CD4-positive, alpha-beta T cell treated with Interferon gamma for 1 hour (primary cell): ENCODE data around the gene USP7.
"Not testable (repeated sequence)": the region's sequence is repeated elsewhere in the genome, so short reads cannot be mapped to it uniquely, and the experiment has no call there.

ENCODE experiments used
- DNase-seq: peaks from one replicate; pipeline ENCODE4 v3.0.0-alpha.2; 2020

The USP7 gene

DNA sequence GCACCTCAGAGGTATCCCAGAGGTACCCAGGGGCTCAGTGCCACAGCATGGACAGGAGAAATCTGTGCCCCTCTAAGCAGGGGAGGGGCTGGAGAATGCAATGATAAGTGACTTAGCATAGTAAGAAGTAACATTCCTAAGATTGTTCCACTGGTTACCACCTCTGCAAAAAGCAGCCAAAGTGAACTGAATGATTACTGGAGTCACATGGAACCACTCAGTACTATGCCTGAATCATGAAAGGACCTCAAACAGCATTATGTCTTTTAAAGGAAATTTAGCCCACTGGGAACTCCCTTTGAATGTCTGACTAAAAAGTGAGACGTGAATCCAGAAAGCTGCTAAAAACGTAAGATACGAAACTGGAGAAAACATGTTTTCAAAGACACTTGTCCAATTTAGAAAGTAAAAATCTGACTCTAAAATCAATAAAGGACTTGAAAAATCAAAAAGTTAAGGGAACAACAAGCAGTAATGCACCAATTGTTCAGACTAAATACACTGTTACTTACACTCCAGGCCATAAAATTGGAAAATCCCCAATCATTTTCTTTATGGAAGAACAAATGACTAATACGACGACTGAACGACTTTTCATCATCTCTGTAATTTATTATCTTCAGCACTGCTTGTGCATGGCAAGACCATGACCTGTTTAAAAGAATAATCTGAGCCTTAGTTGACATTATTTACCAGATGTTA, 42.9 kb downstream of the USP7 start:
- no peak for DNase-seq

DNA sequence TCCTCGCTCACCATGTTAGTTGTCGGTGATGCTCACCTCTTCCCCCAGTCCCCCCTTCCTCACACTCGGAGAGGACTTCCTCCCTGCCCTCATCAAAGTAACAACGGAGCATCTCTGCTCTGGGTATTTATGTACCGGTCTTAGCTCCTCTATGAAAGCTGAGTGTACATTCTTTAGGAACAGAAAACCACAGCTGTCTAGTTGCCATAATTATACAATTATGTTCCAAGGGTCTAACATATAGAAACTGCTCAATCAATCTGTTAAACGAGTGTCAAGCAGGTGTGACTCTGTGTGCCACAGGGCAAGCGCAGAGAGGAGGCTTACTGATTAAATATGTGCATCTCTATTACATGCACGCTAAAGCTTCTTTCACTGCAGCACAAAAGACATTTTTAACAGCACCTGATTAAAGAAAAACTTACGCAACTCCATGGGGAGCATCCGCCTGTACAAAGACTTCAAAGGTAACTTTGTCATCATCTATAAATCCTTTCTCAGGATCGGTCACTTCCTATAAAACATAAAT, 43.7 kb downstream of the USP7 start:
- no peak for DNase-seq

DNA sequence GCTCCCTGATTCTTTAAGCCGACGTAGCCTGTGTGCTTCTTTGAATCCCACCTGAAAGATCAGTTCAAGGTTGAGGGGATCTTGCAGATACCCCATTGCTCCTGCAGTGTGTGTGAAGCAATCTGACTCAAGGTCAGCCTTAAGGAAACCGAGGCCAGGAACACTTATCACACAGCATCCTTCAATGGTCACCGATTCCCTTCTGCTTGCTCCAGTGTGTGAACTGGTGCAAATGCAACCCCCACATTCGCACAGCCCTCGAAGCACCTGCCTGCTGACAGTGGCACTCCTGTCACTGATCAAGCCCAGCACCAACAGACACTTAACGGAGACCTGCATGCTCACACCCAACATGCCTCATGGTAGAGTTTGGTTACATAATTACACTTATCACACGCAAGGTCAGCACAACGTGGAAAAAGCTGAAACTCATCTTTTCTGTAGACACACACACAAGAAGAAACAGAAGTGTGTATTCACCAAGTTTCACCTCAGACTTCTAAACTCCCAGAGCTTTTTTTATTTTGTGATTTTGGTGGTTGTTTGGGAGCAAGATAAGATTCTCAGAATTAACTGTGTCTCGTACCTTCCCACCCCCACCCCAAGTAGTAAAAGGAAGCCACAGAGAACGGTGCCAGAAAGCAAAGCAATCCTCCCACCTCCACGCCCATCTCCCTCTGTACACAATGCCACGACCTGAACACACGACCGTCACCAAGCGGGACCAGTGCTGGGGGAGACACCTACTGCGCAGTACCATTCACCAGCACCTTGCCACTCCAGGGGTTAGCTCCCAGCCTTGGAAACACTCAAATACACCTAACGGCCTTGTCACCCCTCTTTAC, 44.4 kb downstream of the USP7 start:
- DNase-seq = no peak

DNA sequence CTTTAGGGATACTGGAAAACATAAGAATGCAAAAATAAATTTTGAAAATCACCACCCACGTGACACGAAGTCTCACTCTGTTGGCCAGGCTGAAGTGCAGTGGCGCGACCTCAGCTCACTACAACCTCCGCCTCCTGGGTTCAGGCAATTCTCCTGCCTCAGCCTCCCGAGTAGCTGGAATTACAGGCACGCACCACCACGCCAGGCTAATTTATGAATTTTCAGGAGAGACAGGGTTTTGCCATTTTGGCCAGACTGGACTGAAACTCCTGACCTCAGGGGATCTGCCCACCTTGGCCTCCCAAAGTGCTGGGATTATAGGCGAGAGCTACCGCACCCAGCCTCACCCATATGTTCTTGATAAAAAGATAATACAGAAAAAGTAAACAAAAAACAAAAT, 46.4 kb downstream of the USP7 start:
- DNase-seq = not testable (repeated sequence)

DNA sequence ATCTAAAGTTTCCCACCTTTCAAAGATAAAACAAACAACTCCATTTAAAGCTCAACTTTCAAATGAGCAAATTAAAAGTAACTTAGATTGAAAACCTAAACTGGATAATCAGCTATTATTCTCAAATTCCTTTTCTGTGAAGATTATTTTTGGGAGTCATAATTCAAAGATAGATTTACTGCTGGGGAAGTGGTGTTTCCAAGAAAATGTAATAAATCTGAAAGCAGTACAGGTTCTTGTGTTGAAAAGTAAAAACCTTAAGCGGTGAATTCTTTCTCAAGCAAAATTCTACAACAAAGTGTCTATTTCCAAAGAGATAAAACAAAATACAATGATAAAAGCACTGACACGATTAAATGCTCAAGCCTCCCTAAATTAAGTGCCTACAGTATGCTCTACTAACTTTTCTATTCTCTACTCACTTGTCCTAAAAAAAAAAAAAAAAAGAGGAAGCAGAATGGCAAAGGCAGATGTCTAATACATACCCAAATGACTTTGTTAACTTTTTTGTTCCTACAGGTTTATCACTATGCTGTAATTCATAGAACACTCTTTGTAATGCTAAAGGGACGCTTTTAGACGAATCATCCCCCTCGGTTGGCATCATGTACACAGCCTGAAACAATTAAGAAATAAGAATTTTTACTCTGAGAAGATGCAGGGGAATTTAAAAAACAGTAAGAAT, 47.0 kb downstream of the USP7 start:
- no peak for DNase-seq

DNA sequence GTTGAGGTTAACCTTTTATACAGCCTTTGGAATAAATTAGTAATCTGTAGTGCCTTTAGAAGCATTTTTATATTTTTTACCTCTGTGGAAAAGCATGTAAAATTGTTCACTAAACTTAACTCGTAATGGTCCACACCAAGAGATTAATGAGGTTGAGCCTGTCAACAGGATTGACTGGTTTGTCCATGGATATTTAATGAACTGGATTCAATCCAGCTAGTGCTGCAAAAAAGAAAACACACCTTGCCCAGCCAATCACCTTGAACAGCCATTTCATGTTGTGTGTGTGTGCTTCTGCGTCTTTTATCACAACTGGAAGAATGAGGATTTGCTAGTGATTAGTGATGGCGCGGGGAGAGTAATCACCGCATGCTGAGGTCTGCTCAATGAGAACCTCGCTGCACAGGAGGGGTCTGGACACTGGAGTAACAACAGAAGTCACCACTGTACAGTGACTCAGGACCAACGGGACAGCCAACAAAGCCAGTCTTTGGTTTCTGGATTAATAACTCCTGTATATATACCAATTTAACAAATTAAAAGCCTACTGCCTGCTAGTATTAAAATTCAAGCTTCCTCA, 47.9 kb downstream of the USP7 start:
- DNase-seq = no peak

DNA sequence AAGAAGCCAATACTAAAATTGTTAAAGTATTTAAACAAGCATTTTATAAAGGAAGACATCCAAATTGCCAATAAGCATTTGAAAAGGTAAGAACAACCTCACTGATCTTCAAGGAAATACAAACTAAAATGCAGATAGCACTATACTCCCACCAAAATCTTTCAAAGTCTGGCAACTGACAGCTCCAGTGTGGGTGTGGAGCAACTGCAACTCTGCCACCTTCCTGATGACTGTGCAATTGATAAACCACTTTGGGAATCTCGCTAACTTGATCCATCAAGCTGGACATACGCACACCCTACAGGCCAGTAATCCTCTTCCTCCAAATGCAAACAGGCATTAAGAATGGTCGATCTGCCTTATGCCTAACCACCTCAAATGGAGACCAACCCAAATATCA, 49.6 kb downstream of the USP7 start:
- DNase-seq = no peak

DNA sequence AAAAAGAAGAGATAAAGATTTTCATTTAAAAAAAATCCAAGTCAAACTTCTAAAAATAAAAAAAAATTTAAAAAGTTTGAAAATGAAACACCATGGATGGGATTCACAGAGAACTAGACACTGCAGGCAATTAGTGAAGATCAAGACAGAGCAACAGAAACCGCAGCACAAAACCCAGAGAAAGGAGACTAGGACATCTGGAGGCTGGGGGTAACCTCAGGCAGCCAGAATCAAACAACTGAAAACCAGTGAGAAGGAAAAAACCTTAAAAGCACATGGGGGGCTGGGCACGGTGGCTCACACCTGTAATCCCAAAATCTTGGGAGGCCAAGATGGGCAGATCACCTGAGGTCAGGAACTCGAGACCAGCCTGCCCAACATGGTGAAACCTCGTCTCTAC, 50.9 kb downstream of the USP7 start:
- no peak for DNase-seq

DNA sequence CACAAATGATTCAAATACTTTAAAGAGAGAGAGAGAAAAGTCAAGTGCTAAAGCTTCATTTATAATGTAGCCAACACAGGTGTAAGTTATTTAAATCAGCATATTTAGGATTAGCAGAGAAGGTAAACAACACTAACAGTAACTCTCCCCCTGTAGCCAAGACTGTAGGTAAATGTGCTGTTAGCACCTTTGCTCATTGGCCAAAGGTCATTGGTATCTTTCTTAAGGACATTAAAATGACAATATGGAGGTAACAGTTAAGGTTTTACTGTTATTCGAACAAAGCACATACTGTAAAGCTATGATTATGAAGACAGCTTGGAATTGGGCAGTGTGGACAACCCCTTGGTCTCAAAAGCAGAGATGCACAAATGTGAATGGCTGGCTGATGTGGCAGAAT, 52.9 kb downstream of the USP7 start:
- DNase-seq = no peak

DNA sequence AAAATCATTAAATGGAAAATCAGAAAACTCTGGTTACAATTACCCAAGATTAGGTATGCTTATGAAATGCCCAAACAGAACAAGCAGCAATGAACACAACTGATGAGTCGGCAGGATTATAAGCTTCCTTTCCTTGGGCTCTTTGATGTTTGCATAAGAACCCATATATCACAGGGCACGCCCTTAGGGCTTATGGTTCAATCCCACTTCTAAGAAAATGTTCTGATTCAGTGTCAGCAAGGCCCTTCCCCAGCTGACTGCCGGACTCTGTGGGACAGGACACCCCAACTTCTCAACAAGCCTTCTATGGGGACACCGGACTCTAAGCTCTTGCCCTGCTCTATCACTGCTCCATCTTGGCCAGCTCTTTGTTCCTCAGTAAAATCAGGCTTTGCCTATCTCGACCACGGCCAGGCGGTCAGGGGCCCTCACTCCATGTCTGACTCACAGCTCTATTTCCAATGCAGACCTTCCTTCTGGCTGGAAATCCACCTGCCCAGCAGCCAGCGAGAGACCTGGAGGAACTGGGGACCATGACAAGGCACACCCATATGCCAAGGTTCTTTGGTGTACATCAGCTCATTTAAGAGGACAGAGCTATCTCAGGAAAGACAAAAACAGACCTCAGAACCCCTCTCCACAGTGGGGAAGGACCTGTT, 54.8 kb downstream of the USP7 start:
- no peak for DNase-seq

DNA sequence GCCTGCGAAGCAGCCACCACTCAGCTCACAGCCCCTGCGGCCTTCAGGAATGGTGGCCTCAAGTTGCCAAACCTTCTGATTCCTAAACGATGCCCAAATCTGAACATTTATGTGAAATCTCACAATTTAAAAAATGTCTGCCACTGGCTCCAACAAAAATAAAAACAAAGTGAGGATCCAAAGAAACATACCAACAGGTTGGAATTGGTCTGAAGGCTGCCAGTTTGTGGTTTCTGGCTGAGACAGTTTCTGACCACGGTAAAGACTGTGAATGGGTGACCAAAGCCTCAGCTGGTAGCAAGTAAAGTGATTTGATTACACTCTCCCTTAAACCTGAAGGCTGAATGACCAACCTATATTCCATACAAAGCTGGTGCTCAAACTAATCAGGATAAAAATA, 56.6 kb downstream of the USP7 start:
- no peak for DNase-seq

DNA sequence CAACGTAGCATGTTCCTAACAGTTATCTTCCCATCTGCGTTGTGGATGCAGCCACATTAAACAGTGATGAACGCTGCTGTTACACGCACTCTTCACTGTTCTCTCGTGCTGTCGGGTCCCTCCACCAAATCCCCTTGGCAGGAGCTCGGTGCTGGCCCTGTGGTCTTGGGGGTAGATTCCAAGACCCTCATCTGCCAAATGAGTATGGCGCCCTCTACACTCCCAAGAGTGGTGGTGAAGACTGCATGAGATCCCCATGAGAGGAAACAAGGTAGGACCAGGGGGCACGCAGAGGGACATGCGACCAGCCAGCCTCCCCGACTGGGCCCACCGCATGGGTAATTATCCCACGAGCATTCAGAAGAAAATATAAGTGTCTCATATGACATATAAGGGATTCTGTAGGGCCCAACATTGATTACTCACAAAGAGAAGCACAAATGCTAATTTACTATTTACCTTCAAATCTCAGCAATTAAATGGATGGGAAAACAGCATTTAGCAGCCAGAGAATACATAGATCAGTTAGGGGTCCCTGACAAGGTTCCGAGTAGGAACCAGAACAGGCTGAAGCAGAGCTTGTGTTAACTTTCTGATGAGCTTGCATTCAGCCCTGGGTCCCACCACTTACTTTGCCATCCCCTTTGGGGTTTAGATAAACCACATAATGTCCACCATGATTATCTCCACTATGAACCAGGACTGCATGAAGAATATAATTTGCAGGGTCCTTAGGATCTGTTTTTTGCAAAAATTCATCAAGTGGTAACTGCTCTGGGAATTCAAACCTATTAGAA, 57.7 kb downstream of the USP7 start:
- no peak for DNase-seq

DNA sequence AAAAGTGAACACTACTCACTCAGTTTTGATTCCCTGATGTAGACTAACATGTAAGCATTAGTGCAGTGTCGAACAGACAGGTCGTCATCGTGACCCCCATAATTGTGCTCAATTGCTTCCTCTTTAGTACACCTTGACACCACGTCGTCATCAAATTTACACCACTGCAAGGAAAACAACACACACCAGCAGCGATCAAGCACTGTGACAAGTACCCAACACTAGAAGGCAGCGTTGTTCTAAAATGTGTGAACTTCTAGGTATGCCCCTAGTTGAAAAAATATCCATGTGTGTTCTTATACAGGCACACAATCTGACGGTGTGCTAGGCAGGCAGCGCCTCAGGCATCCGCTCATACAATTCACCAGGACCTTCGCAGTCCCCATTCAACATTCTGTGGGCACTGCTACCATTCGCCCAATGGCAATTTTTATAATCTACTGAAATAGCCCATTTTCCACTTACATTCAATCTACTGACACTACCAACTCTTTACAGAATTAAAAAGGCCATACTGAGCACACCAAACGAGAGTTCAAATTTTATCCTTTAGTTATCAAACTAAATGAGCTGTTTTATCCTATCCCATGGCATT, 58.4 kb downstream of the USP7 start:
- no peak for DNase-seq

DNA sequence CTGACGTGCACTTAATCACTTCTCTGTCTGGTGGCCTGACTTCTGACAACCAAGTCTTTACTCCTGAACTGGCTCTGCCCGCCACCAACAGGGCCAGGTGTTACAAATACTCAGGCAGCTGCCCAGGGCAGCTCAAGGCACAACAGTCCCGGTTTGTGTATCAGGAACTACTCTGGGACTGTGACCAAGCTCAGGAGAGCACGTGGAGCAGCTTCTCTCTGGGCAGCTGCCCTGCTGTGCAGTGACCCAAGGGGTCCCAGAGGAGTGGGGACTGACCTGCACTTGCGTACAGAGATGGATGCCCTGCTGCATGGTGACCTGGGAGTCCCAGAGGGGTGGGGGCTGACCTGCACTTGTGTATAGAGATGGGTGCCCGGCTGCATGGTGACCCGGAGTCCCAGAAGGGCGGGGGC, 59.7 kb downstream of the USP7 start:
- DNase-seq = no peak

DNA sequence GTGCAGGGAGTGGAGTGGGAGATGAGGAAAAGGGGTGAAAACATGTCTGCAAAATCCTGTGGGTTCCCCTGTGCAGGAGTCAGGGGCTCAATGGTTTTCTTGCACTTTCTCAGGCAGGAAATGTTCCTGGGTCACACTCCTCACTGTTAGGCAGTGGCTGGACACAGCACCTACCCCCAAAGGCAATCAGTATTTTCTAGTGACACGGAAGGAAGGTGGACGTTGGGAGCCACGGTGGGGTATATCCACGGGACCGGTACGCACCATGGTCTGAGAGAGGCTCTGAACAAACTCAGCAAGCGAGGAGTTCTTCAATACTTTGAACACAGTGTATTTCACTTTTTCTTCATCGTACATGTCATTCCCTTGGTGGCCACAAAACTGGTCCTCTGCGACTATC, 60.7 kb downstream of the USP7 start:
- no peak for DNase-seq

DNA sequence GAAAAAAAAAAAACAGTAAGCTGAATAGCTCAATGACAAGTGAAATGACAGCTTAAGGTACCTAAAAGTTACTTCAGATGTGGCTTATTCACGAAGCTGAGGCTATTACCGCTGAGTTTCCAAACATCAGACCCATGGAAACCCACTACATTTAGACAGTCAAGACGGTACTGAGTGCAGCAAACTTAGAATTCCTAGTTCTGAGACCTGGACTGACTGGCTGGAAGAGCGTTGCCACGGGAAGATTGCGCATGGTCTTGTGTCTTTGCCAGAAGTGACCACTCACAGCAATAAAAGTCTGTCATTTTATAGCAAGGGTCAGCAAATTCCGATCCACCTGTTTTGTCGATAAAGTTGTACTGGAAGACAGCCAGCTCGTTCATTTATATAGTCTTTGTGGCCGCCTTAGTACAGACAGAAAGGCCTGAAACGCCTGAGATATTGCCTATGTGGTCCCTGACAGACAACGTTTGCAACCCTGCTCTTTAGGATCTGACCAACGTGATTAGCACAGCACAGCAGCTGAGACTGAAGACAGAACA, 62.3 kb downstream of the USP7 start:
- no peak for DNase-seq

DNA sequence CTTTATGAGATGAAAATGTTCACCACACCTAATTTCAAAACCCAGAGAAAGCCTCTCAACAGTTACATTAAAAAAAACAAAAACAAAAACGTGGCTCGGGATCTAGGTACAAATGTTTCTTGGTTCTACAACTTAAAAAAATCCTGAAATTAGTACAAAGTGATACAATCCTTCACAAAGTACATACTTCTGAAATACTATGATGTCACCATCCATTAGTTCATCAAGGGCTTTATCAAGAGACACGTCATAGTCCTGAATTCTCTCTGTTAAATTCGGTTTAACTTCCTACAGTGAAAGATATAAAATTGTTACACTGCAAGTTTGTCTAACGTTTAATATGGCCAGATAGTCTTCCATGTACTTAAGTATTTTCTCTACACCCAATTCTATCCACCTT, 63.4 kb downstream of the USP7 start:
- no peak for DNase-seq

DNA sequence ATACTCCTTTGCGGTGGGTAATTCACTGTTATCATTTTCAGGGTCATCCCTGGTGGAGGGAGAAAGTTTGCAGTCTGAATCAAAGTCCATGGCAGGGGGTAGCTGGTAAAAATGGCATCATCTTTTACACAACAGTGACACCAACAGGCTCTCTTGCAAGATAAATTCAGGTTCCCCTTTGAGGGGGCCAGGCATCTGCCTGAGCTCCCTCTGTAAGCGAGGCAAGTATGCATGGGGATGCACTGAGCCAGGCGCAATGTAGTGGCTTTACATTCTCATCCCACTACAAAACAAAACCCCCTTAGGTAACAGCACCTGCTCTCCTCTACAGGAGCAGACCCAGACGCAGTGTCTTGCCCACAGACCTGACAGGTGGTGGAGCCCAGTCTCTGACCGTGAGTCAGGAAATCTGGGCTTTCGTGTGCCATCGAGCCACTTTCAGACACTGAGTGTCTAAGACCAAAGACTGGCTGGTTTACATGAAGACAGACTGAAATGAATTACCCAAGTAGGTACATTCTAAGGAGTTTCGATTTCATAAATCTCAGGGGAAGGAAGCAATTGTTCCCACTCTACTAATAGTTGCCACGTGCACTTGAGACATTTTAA, 63.9 kb downstream of the USP7 start:
- DNase-seq = no peak

DNA sequence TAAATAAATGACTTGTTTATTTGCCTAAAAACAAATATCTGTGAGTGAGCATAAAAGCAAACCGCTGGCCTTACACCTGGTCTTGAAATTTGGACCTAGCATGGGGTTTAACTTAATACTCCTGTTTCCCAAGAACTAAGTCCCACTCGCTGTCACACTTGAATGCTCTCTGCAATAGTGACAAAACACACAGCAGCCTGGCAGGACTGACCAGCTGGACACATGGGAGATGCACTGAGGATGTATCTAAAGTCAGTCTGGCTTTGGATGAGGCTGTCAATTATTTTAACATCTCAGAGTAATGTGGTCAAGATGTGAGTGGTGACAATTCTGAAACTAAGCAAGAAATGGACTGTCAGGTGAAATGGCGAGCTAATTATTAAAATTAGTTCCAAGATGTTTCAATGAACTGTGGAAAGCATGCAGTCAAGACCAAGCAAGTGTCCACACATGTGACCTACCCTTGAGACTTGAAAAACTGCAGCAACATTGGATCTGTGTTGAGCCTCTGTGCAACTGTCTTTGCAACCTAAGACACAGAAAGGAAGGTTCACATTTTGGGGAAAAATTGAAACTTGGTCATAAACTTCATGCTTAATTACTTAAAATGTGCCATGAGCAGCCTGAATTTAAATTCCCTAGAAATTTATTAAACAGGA, 64.9 kb downstream of the USP7 start:
- no peak for DNase-seq

DNA sequence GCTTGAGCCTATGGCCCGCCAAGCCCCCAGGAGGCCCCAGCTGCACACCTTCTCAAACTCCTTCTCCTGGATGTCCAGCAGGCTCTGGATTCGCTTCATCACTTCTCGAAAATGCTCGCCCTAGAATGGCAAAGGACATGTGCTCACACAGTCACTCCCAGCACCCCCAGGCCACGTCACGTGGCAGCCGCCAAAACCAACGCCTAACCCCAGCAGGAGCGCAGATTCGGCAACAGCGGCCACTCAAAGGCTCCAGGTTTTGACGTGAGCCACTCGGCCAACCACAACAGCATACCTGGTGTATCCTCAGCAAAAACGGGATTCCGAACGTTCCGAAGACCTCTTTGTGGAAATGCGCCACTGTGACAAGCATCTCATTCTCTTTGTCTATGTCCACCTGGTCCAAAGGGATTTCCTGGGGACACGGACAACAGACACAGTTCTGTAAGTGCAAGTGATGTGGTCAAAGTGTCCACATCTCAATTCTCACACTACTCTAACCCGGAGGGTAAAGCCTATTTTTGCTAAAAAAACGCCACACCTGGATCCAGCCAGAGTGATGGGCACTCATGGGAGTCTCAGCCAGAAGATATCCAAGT, 68.9 kb downstream of the USP7 start:
- no peak for DNase-seq
